ENCODE data around the gene MYCBP. TPM values are rescaled to one million over a fixed set of nuclear protein-coding genes. Genes with fewer than 3 reads are reported as not detected.

The MYCBP gene
- total and polyA plus RNA-seq, 9 donors, result 6.2 to 15.3 (median 12.2) TPM

GRCh38 chr1:38865112-38865715 is 7.9 kb downstream of the MYCBP start:
- WGBS, 3 donors, result 79 to 84% (median 83%) methylated on average over 4 of the region's 4 CpGs
- Histone ChIP-seq H3K9me3 (no peaks in the 10 kb centered on the region), H3K36me3 (no peaks in the 10 kb centered on the region), H3K27me3 (no peaks in the 10 kb centered on the region), H3K27ac (no peak overlapping the region), H3K4me3 (no peak overlapping the region), H3K4me1 (ENCODE audit: insufficient read depth) (peaks cover 7% of the 10 kb centered on the region)
- TF ChIP-seq POLR2A (IDR thresholded peaks at IDR 0.05), result no peak
- no peak for DNase-seq
- intact Hi-C loops (cut with DNase I), result no loop called here

GRCh38 chr1:38860454-38860795 is 12.7 kb downstream of the MYCBP start:
- Histone ChIP-seq H3K9me3 (no peaks in the 10 kb centered on the region), H3K4me3 (peak overlapping the region; percentile 87), H3K27me3 (no peaks in the 10 kb centered on the region), H3K4me1 (ENCODE audit: insufficient read depth) (peaks cover 9% of the 10 kb centered on the region), H3K36me3 (no peaks in the 10 kb centered on the region), H3K27ac (no peak overlapping the region)
- WGBS, 3 donors, result 2 to 4% (median 2%) methylated on average over 6 of the region's 6 CpGs
- intact Hi-C loops (cut with DNase I), result no loop called here
- no peak for DNase-seq
- no peak for TF ChIP-seq POLR2A (IDR thresholded peaks at IDR 0.05)
- TF ChIP-seq CTCF (IDR thresholded peaks at IDR 0.05), result no peak
- TF ChIP-seq EP300 (IDR thresholded peaks at IDR 0.05), result no peak

- H3K4me1 ChIP-seq (ENCODE audit: insufficient read depth), result peaks cover 11% of the 10 kb centered on the region
- DNase-seq, result peak; percentile 99 to 100 (median 100)
- H3K9me3 ChIP-seq, result no peaks in the 10 kb centered on the region
- TF ChIP-seq EP300 (IDR thresholded peaks at IDR 0.05) (peak; percentile 46), CTCF (IDR thresholded peaks at IDR 0.05) (no peak), POLR2A (IDR thresholded peaks at IDR 0.05) (peak; percentile 12)
- intact Hi-C loops (cut with DNase I), result no loop called here
- H3K4me3 ChIP-seq, result peak within 1 kb of the TSS; percentile 87
- WGBS, 3 donors, result 0 to 1% (median 0%) methylated on average over 43 to 70 of the region's 70 CpGs
- H3K36me3 ChIP-seq, result no peaks in the 10 kb centered on the region
- no peaks in the 10 kb centered on the region for H3K27me3 ChIP-seq
- H3K27ac ChIP-seq, result peak within 1 kb of the TSS; percentile 25 to 30
Observed at GRCh38 chr1:38859561-38860453, 13.3 kb downstream of the MYCBP start, which contains the start of gene RRAGC. Gene RRAGC, minus strand, starts transcription at chr1:38859772. Its CDS starts 126 bp downstream, at chr1:38859646.

- H3K4me1 ChIP-seq (ENCODE audit: insufficient read depth), result peaks cover 10% of the 10 kb centered on the region
- H3K27me3 ChIP-seq, result no peaks in the 10 kb centered on the region
- H3K36me3 ChIP-seq, result no peaks in the 10 kb centered on the region
- intact Hi-C loops (cut with DNase I), result no loop called here
- DNase-seq, result peak; percentile 42 to 69 (median 55)
- TF ChIP-seq CTCF (IDR thresholded peaks at IDR 0.05) (no peak), EP300 (IDR thresholded peaks at IDR 0.05) (no peak), POLR2A (IDR thresholded peaks at IDR 0.05) (no peak)
- peak overlapping the region; percentile 87 for H3K4me3 ChIP-seq
- H3K9me3 ChIP-seq, result no peaks in the 10 kb centered on the region
- H3K27ac ChIP-seq, result peak overlapping the region in 1 of 2 donors; percentile 30
- WGBS, 3 donors, result 0 to 1% (median 0%) methylated on average over 30 to 51 of the region's 51 CpGs
Observed at GRCh38 chr1:38858833-38859560, 14.2 kb downstream of the MYCBP start.

Data from ovary (tissue), 9 donors.